Activated gamma-delta T cell (primary cell): Measurements from ENCODE around the gene ST14.

ENCODE experiments used
- DNase-seq: peaks from one replicate; lab custom pipeline; 2025; lab: John Stamatoyannopoulos, UW

Gene ST14

DNA sequence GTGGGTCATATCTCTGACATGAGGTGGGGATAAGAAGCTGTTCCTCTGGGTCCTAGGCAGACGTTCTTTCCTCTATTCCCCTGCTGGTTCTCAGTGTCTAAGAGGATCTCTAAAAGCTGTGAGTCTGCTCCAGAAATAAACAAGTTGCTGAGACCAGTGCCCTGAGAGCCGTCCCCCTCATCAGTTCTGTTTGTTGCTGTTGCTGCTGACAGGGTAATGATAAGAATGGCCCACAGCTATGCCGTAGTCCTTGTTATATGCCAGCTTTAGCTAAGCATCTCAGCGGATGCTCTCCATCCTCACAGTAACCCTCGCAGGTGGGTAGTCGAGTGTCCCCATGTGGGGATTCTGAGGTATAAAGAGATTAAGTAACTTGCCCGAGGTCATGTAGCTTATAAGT, 23.5 kb upstream of the ST14 start:
- DNase-seq, result no peak

DNA sequence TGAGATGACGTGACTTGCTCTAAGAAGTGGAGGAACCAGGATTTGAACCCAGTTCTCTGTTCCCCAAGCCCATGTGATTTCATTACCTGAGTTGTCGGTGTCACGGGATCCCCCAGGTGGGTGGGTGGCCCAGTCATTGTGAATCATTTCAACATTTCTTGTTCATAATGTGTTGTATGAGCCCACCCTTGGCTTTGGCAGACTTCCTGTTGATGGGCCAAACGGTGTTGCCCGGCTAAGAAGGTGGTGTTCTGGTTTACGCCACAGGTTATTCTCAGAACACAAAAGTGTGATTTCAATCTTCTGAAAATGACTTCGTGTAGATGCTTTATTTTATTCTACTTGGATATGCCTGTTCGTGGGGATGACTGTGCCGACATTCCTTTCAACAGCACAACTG, 21.6 kb upstream of the ST14 start:
- no peak for DNase-seq

DNA sequence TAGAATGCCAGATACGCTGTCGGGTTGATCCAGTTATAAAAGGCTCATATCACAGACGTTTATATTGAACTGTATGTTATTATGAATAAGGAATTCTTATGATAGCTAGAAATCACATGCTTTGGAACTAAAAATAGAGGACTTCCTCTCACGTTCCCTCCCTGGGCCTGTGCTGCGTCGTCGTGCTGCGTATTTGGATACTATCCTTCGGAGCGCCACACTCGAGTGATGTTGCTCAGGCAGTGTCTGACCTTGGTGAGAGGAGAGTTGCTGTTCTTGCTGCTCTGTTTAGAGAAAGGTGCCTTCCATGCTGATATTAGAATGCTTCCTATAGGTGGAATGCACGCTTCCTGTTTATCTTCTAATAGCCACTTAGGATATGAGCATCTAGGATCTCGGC, 20.2 kb upstream of the ST14 start:
- DNase-seq, result no peak

DNA sequence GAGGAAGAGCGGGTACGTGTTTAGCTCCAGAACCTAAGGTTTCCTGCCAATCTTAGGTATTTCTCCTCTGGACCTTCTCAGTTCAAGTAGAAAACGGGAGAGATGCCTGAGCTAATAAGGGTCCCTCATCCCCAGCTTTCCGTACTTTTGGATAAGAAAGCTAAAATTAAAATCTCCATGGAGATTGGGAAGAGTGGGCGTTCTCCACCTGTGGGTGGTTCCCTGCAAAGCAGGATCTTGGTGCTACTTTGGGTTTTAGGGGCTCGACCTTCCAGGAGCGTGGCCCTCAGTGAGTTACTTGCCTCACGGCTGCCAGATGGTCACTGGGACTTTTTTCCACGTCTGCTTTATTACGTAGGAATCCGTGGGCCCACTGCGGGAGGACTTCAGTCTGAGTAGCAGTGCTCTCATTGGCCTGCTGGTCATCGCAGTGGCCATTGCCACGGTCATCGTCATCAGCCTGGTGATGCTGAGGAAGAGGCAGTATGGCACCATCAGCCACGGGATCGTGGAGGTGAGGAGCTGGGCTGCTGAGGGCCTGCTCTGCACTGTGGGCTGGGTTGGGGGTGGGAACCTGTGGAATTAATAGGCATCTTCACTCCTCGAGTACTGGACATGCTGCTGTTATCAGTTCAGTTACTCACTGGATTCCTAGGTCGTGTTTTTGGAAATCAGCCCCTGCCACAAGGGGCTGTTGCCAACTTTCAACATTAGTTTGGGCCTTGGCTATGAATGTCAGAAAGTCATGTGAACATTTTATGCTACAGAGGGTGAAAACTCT, 17.8 kb upstream of the ST14 start:
- DNase-seq, result no peak

DNA sequence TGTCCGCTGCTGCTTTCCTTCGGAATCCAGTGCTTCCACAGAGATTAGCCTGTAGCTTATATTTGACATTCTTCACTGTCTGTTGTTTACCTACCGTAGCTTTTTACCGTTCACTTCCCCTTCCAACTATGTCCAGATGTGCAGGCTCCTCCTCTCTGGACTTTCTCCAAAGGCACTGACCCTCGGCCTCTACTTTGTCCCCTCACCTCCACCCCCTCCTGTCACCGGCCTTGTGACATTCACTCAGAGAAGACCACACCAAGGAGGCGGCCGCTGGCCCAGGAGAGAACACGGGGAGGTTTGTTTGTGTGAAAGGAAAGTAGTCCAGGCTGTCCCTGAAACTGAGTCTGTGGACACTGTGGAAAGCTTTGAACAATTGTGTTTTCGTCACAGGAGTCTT, 15.4 kb upstream of the ST14 start:
- DNase-seq, result no peak

DNA sequence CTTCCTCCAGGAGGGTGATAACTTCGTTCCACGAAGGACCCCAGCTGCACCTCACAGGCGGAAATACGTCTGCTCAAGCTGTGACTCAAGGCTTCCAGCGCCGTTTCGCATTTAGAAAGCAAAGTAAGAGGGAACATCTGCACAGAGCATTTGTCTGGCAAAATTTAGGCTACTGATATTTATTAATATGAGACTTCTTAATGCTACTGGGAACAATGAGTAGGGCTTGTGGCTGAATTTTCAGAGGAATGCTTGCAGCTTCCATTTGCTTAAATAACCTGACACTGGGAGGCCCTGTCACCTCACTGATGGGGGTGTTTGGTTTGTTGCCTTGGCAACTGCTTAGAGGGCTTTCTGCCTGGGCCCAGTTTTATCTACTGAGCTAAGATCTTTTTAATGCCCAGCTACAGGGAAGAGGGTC, 14.7 kb upstream of the ST14 start:
- no peak for DNase-seq

DNA sequence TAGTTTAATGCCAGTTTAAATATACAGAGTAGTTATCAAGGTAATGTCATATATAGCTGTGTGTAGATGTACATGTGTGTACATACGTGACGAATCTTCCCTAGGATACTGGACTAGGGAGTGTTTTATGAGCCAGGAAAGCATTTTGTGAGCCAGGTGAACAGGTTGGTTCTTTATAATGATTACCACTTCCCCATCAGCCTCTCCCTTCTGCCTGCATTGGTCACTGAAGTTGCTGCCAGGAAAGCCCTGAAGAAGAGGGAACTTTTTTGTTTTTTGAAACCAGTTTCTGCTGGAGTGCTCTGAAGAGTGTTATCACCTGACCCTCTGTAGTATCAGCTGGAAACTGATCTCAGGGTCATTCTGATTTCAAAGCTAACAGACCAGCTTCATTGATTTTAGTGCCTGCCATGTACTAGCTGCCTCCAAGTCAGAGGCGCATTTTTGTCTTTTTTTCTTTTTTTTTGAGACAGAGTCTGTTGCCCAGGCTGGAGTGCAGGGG, 14.2 kb upstream of the ST14 start:
- no peak for DNase-seq

DNA sequence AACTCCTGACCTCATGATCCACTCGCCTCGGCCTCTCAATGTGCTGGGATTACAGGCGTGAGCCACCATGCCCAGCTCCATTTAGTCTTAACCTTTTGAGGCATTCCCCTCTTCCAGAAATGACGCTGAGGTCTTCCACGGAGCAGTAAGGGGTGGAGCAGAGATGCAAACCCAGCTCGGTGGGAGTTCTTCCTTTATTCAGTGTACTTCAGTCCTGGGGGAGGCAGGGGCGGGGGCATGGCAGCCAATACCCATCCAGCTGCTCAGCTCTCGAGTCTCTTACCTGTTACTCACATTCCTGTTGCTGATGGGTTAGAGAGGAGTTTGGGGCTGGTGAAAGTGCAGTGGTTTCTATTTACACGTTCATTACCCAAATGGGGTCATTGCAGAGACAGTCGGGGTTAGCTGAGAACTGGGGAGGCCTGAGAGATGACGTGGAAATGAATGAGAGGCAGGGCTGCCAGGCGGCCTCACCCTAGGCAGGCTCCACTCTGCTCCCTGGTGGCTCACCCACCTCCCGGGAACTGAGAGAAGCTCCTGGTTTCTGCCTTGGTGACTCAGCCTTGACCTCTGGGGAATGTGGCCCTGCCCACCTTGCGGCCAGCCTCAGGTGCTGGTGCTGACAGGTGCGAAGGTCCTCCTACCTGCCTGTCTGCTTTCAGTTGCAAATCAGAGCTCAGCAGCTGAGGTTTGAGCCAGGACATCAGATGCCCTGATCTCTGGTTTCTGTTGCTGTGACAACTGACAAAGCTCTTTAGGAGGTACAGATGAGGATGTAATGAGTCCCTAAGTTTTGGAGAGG, 13.4 kb upstream of the ST14 start:
- no peak for DNase-seq

DNA sequence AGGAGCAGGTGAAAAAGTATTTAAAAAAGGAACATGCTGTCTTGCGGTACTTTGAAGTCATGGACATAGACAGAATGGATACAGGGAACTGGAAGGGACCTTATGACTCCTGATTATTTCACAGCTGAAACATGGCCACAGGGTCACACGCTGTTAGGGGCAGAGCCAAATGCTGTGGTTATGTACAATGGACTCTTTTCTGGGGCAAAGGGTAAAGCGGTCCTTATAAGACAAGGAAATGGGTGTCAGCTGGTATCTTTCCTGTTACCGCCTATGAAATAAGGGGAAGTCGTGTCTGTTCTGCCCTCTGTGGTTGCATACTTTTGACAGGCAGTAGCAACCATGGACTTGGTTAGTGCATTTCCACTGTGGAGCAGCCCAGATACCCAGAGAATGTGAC, 12.8 kb upstream of the ST14 start:
- no peak for DNase-seq

DNA sequence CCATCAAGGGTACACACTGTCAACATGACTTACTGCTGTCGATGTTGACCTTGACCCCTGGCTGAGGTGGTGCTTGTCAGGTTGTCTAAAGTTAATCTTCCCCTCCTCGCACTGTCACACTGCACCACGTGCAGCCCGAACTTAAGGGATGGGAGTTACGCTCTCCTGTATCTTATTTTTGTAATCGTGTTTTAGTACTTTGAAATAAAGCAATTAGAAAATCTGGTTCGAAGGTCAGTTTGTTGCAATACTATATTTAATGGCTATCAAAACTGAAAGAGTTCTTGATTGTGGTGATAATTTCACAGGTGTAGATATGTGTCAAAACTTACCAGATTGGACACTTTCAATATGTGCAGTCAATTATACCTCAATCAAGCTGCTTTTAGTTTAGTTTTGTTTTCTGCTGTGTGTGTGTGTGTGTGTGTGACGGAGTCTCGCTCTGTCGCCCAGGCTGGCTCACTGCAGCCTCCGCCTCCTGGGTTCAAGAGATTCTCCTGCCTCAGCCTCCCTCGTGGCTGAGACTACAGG, 10.7 kb upstream of the ST14 start:
- DNase-seq, result no peak

DNA sequence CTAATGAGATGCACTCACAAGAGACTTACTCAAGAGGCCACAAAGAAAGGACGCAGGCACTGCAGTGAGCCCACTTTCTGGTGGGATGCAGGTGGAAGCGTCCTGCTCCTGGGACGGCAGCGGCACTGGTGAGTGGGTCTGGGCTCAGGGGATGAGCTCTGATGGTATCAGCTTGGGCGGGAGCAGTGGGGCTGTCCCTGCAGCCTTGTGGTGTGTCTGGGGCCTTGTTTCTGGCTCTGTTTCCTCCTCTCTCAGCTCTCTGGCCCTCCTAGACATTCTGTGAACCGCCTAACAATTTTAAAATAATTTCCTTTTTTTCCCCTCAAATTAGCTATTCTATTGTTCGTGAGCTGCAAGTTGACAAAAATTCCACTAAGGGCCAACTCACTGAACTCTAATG, 8.8 kb upstream of the ST14 start:
- no peak for DNase-seq

DNA sequence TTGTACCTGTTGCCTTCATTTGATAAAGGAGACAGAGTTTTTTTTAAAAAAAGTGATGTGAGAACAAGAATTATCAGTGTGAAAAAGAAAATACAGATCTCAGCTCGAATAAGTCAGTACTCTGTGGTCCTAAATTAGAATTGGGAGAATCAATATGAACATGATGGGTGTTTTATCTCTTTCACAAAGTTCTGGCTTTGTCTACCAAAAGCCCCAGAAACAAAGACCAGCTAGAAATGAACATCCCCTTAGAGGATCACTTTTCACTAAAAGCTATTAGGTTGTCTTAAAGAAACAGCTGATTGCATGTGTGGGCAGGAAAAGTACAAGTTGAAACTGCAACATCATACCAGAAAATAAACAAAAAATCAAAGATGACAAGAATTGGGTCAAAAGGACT, 8.4 kb upstream of the ST14 start:
- DNase-seq, result no peak

DNA sequence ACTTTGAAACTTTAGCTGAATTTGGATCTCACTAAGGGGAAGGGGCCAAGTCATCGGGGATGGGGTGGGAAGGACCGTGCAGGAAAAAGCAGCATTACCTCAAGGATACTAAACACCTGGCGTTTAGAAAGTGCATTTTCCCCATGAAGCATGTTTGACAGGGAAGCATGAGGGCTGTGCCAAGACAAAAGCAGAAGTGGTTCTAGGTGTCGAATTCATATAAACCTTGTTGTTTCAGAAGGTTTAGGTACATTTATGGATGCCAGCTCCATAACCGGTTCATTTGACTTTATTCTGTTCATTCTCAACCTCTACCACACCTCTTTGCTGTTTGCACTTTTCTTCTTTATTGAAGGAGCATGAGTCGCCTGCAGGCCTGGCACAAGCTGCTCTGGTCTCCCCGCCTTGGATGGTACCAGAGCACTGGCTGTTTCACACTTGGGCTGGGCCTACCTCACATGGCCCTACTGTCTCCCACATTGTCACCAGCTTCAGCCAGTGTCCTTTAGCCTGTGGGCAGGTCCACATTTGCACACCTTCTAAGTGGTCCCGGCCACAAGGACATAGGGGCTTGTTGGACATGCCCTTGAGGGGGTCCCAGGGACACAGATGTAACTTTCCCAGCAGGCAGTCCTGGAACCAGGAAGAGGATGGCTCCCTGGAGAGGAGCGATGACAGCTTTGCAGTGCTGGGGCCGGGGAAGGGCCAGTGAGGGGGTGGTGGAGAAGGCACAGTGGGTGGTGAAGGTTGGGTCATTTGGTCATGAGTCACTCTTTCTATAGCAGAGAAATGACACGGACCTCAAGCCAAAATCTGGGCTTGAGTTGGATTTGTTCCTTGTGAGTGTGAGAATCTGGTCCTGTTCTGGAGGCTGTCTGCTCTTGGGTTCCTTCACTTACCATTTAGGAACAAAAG, 3.2 kb upstream of the ST14 start:
- no peak for DNase-seq

DNA sequence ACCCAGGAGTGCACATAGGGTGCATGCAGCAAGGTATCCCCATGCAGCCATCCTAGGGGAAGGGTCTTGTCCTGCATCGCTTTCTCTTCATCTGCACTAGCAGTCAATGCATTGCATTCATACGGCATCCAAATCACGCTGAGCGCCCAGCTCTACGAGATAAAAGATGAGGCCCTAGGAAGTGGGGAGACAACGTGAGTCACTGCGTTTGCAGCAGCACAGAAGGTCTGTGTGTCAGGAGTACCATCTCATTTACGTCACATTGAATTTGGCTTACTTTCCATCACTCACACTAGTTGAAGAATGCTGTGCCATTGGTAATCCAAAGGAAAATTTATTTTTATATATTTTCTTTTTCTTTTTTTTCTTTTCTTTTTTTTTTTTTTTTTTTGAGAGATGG, 2.5 kb upstream of the ST14 start:
- no peak for DNase-seq

DNA sequence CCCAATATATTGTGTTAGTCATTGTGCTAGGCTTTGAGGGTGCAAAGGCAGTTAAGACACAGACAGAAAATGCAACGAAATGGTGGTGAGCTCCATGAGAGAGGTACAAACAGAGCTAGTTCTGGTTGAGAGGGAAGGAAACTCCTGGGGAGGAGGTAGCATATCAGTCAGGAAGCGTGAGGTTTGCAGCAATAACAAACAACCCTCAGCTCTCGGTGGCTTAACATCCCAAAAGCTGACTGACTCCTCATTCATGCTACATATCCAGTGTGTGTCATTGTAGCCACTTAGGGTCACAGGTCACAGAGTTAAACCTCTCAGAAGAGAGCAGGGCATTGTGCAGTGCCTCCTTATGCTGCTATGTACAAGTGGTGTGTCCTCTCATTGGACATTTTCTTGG, 1.7 kb upstream of the ST14 start:
- no peak for DNase-seq

DNA sequence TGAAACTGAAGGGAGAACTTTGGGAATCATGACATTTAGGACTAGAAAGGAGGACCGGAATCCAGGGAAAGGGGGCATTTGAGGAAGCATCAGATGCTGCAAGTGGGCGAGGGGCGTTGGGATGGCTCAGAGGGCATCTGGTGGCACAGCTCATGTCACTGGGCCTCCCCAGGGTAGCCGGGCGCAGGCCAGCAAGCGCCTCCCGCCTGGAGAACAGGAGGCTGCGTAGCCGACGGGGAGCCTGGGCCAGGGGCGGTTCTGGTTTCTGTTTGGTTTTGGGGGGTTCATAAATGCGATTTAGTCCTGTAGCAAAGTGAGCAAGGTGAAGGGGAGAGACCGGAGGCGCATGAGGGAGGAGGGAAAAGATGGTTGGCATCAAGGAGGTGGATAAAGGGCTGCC, 443 bp upstream of the ST14 start:
- no peak for DNase-seq

DNA sequence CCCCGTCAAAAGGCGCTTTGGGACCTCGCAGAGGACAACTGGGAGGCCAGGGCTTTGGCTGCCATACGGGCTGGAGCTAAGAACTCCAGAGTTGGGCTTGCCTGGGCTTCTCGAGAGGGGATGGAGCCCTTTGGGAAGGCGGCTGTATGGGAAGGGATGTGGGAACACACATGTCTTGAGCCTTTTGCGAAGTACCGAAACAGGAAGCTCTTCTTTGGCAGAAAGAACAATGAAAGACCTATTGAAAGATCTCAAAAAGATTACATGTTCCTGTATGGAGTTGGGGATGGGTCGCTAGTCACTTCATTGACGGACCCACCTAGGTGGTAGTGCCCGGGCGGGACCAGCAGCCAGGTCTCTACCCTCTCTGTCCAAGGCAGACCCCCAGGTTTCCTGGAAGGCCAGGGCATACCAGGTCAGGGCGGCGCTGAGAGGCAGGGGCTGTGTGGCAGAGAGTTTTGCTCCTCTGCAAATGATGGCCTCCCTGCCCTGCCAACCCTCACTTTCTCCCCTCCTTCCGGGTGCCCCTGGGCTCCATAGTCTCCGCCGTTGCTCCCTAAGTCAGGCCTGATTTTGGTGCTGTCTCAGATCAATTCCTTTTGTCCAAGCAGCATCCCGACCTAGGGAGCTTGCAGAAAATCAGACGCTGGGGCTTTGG, 1.0 kb downstream of the ST14 start:
- no peak for DNase-seq

DNA sequence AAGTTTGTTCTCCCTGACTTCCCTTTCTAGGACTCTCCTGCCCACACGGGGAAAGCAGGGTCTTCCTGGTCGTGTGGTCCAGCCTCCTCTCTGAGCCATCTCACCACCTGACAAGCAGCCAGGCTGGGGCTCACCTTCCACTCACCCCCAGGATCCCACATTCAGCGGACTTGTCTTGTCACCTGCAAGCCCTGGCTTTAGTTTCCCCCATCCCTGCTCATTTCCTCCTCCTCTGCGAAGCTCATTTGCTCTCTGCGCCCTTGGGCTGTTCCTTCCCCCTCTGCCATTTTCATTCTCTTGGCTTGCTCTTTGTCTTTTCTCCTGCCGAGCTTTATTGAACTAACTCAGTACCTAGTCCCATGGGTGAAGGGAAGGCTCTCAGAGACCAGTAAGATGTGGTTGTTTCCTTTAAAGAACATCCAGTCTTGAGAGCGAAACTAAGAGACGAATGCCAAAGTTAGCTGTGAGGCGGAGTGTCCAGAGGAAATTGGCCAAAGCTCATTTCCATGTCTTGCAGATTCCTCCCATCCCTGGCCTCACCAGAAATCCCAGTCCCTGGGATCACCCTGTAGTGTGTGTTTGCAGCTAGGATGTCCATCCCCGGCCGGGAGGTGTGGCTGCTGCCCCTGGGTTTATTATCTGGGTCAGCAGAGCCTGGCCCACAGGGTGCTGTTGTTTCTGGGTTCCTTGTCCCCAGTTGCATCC, 2.0 kb downstream of the ST14 start:
- DNase-seq, result no peak

DNA sequence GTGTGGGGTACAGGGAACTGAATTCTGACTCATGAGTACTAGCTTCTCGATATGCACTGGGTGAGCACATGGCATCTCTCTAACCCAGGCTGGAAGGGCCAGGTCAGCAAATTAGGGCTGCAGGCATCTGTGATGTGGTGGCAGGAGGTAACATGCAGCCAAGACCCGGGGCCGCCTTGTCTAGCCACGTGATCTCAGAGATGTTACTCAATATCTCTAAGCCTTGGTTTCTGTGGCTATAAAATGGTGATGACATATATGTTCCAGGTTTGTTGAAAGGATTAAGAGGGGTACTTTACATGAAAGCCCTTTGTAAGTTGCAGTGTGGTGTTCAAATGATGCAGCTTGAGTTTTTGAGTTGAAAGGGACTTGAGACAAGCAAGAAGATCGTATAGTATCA, 3.2 kb downstream of the ST14 start:
- DNase-seq, result no peak

DNA sequence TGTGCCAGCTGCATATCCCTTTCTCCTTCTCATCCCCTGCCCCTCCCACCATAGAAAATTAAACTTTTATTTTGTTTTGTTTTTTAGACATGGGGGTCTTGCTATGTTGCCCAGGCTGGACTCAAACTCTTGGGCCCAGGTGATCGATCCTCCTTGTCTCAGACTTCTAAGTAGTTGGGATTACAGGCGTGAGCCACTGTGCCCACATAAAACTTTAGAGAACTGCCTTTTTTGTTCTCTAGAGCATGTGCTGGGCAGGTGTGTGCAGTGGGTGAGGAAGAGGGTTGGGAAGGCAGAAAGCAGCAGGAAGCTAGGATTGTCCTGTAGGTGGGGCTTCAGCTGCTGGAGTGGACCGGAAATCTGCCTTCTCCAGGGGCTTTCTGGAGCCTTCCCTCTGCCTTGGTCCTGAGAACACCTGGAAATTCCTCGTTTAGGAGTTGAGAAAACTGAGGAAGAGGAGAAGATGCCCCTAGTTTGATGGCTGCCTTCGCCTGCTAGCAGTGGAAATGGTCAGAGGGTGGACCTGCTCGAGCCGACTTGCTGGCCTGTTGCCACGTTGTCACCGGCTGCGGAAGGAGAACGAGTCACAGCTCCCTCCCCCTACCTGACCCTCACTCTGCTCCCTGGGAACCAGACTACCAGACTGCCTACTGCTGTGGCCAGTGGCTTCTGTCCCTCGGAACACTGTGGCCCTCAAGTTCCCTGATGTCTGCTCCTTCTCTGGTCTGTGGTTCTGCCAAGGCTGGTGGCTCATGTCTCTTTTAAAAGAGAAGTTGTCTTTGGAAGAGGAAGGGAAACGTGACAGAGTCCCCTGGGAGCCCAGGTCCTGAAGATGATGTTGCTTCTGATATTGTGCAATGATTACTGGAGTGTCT, 4.0 kb downstream of the ST14 start:
- DNase-seq, result no peak
